Adrenal gland (tissue), 5 donors: ENCODE results near the gene CATSPER3.

Experiments used
- CTCF ChIP-seq, 6 experiments: fragments of 450-650 bp in 4 of 6; fragments of 200-600 bp in 2 of 6; sonication (generic) in 1 of 6; IDR thresholded peaks; 1 replicate in 5 of 6; 2 replicates in 1 of 6; pipeline versions ENCODE4 v1.5.1 to v1.8.0; 2016 to 2021; ENCODE audit warnings: antibody characterized with exemption in 6 of 6, mild to moderate bottlenecking in 2 of 6, moderate library complexity in 1 of 6
- POLR2A ChIP-seq, 2 donors: fragments of 450-650 bp; IDR thresholded peaks; one replicate each; pipeline ENCODE4 v1.6.1; 2017; ENCODE audit warnings: antibody characterized with exemption in 2 of 2, mild to moderate bottlenecking in 2 of 2, moderate library complexity in 1 of 2
- donor health status: DM: no; HTN: no; CAD: no.

- TF ChIP-seq CTCF (IDR thresholded peaks at IDR 0.05), result no peak
- no peak for TF ChIP-seq POLR2A (IDR thresholded peaks at IDR 0.05)
These were observed 66.2 kb downstream of the CATSPER3 start, which contains the start of gene PITX1 for GRCh38 chr5:135033901-135034235.
